ENCODE data around the gene RSPH10B2. TPM values are rescaled to one million over a fixed set of nuclear protein-coding genes. Genes with fewer than 3 reads are reported as not detected.
"Not testable (repeated sequence)": the region's sequence is repeated elsewhere in the genome, so short reads cannot be mapped to it uniquely, and the experiment has no call there.

Gene RSPH10B2
- total and polyA plus RNA-seq, 2 of the 13 experiments (the other 11 are each of a cell fraction or from before 2014, with no cell fraction given), result 0.31 TPM; not detected in 1

GRCh38 chr7:6792113-6792872 is 38.4 kb downstream of the RSPH10B2 start (continued):
- TF ChIP-seq SOX6, NR2F6 (IDR thresholded peaks at IDR 0.05): not testable (repeated sequence)
- TF ChIP-seq SOX6 (CRISPR knock-in tag; IDR thresholded peaks at IDR 0.05) (0 out of 2 replicates have a peak, but pooled peaks have one; percentile 18), FOXA3 (CRISPR knock-in tag; IDR thresholded peaks at IDR 0.05) (peak; percentile 73), MXD4 (CRISPR knock-in tag; IDR thresholded peaks at IDR 0.05) (peak; percentile 30; the same call in 1 of the 2 replicates), NR2F6 (CRISPR knock-in tag; IDR thresholded peaks at IDR 0.05) (peak; percentile 40)

GRCh38 chr7:6794276-6794675 is 40.4 kb downstream of the RSPH10B2 start:
- intact Hi-C loops (cut with micrococcal nuclease; ENCODE audit: unreplicated experiment); ATAC-seq; H3K36me3 ChIP-seq (replicated peaks in 1 of 2; ENCODE audit: control insufficient read depth in 1 of 2, insufficient read depth in 2 of 2, low read length in 2 of 2); H3K4me2 ChIP-seq (ENCODE audit: low read depth, low read length); CTCF ChIA-PET (ENCODE audit: low intra/inter-chr PET ratio, low total read pairs); FAIRE-seq; in situ Hi-C loops (cut with HindIII; ENCODE audit: extremely low pct_ligation_motif_present, low pct_unique_long_range_greater_than_20kb); H3K27ac ChIP-seq (ENCODE audit: extremely low read length, insufficient read depth, low read length); H3K79me2 ChIP-seq (ENCODE audit: insufficient read depth, low read length); BruUV-seq (replicated peaks); H3K4me1 ChIP-seq (ENCODE audit: insufficient read depth, low read length); H3K4me3 ChIP-seq (replicated peaks in 1 of 3; ENCODE audit: insufficient read depth in 1 of 3, low read depth in 2 of 3, low read length in 3 of 3); H2AFZ ChIP-seq (ENCODE audit: low read length); DNase-seq (ENCODE audit: low spot score); H4K20me1 ChIP-seq (ENCODE audit: insufficient read depth, low read length); H3K9me3 ChIP-seq (ENCODE audit: low read length); POLR2A ChIA-PET; H3K9ac ChIP-seq (ENCODE audit: insufficient read depth, low read depth, low read length); H3K27me3 ChIP-seq (ENCODE audit: control insufficient read depth in 1 of 2, insufficient read depth in 2 of 2, low read length in 2 of 2): not testable (repeated sequence)
- 93% methylated on average over 3 of the region's 11 CpGs for WGBS (ENCODE audit: low lambda C conversion rate)

DNA sequence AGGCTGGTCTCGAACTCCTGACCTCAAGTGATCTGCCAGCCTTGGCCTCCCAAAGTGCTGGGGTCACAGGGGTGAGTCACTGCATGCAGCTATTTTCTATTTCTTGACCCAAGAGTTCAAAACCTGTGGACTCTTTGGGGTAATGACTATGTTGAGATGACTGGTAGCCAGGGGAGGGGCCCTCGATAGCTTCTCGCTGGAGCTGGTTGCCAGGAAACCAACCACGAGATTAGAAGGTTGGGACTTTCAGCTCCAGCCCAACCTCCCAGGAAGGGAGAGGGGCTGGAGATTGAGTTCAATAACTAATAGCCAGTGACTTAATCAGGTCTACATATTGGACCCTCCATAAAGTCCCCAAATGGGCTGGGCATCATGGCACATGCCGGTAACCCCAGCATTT is 43.3 kb downstream of the RSPH10B2 start:
- intact Hi-C loops (cut with micrococcal nuclease; ENCODE audit: unreplicated experiment); H3K4me2 ChIP-seq (ENCODE audit: low read depth, low read length); BruUV-seq (replicated peaks); in situ Hi-C loops (cut with HindIII; ENCODE audit: extremely low pct_ligation_motif_present, low pct_unique_long_range_greater_than_20kb); DNase-seq (ENCODE audit: low spot score); H2AFZ ChIP-seq (ENCODE audit: low read length); H3K4me3 ChIP-seq (replicated peaks in 1 of 3; ENCODE audit: insufficient read depth in 1 of 3, low read depth in 2 of 3, low read length in 3 of 3); H3K4me1 ChIP-seq (ENCODE audit: insufficient read depth, low read length); H3K79me2 ChIP-seq (ENCODE audit: insufficient read depth, low read length); FAIRE-seq; ATAC-seq; H3K36me3 ChIP-seq (replicated peaks in 1 of 2; ENCODE audit: control insufficient read depth in 1 of 2, insufficient read depth in 2 of 2, low read length in 2 of 2); CTCF ChIA-PET (ENCODE audit: low intra/inter-chr PET ratio, low total read pairs); H3K9ac ChIP-seq (ENCODE audit: insufficient read depth, low read depth, low read length); H3K9me3 ChIP-seq (ENCODE audit: low read length); H4K20me1 ChIP-seq (ENCODE audit: insufficient read depth, low read length); H3K27me3 ChIP-seq (ENCODE audit: control insufficient read depth in 1 of 2, insufficient read depth in 2 of 2, low read length in 2 of 2); H3K27ac ChIP-seq (ENCODE audit: extremely low read length, insufficient read depth, low read length); POLR2A ChIA-PET: not testable (repeated sequence)
- WGBS (ENCODE audit: low lambda C conversion rate), result 92% methylated on average over 5 of the region's 5 CpGs

GRCh38 chr7:6798047-6798446 is 44.1 kb downstream of the RSPH10B2 start:
- H2AFZ ChIP-seq (ENCODE audit: low read length); ATAC-seq; CTCF ChIA-PET (ENCODE audit: low intra/inter-chr PET ratio, low total read pairs); H3K27me3 ChIP-seq (ENCODE audit: control insufficient read depth in 1 of 2, insufficient read depth in 2 of 2, low read length in 2 of 2); H3K79me2 ChIP-seq (ENCODE audit: insufficient read depth, low read length); FAIRE-seq; H3K36me3 ChIP-seq (replicated peaks in 1 of 2; ENCODE audit: control insufficient read depth in 1 of 2, insufficient read depth in 2 of 2, low read length in 2 of 2); H3K4me2 ChIP-seq (ENCODE audit: low read depth, low read length); in situ Hi-C loops (cut with HindIII; ENCODE audit: extremely low pct_ligation_motif_present, low pct_unique_long_range_greater_than_20kb); H4K20me1 ChIP-seq (ENCODE audit: insufficient read depth, low read length); H3K27ac ChIP-seq (ENCODE audit: extremely low read length, insufficient read depth, low read length); H3K4me3 ChIP-seq (replicated peaks in 1 of 3; ENCODE audit: insufficient read depth in 1 of 3, low read depth in 2 of 3, low read length in 3 of 3); POLR2A ChIA-PET; H3K4me1 ChIP-seq (ENCODE audit: insufficient read depth, low read length); H3K9me3 ChIP-seq (ENCODE audit: low read length); BruUV-seq (replicated peaks); intact Hi-C loops (cut with micrococcal nuclease; ENCODE audit: unreplicated experiment); H3K9ac ChIP-seq (ENCODE audit: insufficient read depth, low read depth, low read length); DNase-seq (ENCODE audit: low spot score): not testable (repeated sequence)
- WGBS (ENCODE audit: low lambda C conversion rate), result 100% methylated on average over 1 of the region's 8 CpGs

Measured in HepG2 (cell line).